ENCODE data around the gene FAM72C.
"Not testable (repeated sequence)": the region's sequence is repeated elsewhere in the genome, so short reads cannot be mapped to it uniquely, and the experiment has no call there.

GRCh38 chr1:144020001-144020738, 48.4 kb upstream of the FAM72C start:
- not testable (repeated sequence) for TF ChIP-seq CTCF (IDR thresholded peaks at IDR 0.05); REST (IDR thresholded peaks at IDR 0.05; ENCODE audit: insufficient read depth in 1 of 2, low read depth in 2 of 2, low read length in 1 of 2); POLR2AphosphoS5 (IDR thresholded peaks at IDR 0.05; ENCODE audit: low read depth, low read length)

Measured in Panc1 (cell line).